Testis (tissue), 3 donors: ENCODE results near the gene CCR5. TPM values are rescaled to one million over a fixed set of nuclear protein-coding genes. Genes with fewer than 3 reads are reported as not detected.

Experiments used
- DNase-seq: peaks from one replicate; pipeline ENCODE4 v3.0.0-alpha.2; 2019
- H3K27ac ChIP-seq, 2 donors: fragments of 200-600 bp; sonication (generic); one replicate each; pipeline ENCODE4 v1.5.1; 2019
- H3K27me3 ChIP-seq: fragments of 200-600 bp; sonication (generic); one replicate; pipeline ENCODE4 v1.5.1; 2019
- H3K36me3 ChIP-seq: fragments of 200-600 bp; sonication (generic); one replicate; pipeline ENCODE4 v1.5.1; 2017; ENCODE audit warnings: low read depth; ENCODE audit errors: missing control alignments
- H3K4me1 ChIP-seq: fragments of 200-600 bp; sonication (generic); one replicate; pipeline ENCODE4 v1.5.1; 2019
- H3K4me3 ChIP-seq, 2 donors: fragments of 200-600 bp; sonication (generic); one replicate each; pipeline ENCODE4 v1.5.1; 2017 to 2019
- H3K9me3 ChIP-seq: fragments of 200-600 bp; sonication (generic); one replicate; pipeline ENCODE4 v1.5.1; 2017
- POLR2A ChIP-seq: fragments of 450-650 bp; IDR thresholded peaks from one replicate; pipeline ENCODE4 v1.6.1; 2017; ENCODE audit warnings: antibody characterized with exemption, mild to moderate bottlenecking, moderate library complexity
- WGBS, 2 donors: methylation state at CpG; one replicate each; pipeline ENCODE4 v1.1.5; 2018; 5-methylcytosine and 5-hydroxymethylcytosine counted together
- intact Hi-C: fragments of 100-400 bp; cut with DNase I; formaldehyde crosslinking; loops from one replicate; pipeline ENCODE4 v1.15.1; 2023; ENCODE audit warnings: low total_unique reads
- polyA plus RNA-seq: library from polyadenylated mRNA; stranded (reverse); fragments of 350-450 nt; fragmentation: Illumina TruSeq; extraction: RNeasy Lipid Tissue Mini Kit (QIAGEN cat#74804); gene quantifications from one replicate; pipeline ENCODE4 v1.2.3, GENCODE V29; 2014; ENCODE audit warnings: low read depth, low replicate concordance; ENCODE audit not compliant: insufficient read depth
- total RNA-seq, 2 donors: library from RNA; depleted of rRNA; stranded (reverse); fragments of >200 nt; gene quantifications; one replicate each; pipeline ENCODE4 v1.2.3, GENCODE V29; 2016
- TF ChIP-seq, protein P1 (sequence below), 3 experiments: fragments of 450-650 bp in 2 of 3; fragments of 200-600 bp in 1 of 3; sonication (generic) in 1 of 3; IDR thresholded peaks; one replicate each; pipeline ENCODE4 v1.5.1; 2016 to 2019; ENCODE audit warnings: antibody characterized with exemption in 3 of 3, mild to moderate bottlenecking in 2 of 3, moderate library complexity in 1 of 3

CCR5 gene
- total and polyA plus RNA-seq, 3 donors from 2014 or later, result 0.56 to 3.3 TPM; not detected in 1

DNA sequence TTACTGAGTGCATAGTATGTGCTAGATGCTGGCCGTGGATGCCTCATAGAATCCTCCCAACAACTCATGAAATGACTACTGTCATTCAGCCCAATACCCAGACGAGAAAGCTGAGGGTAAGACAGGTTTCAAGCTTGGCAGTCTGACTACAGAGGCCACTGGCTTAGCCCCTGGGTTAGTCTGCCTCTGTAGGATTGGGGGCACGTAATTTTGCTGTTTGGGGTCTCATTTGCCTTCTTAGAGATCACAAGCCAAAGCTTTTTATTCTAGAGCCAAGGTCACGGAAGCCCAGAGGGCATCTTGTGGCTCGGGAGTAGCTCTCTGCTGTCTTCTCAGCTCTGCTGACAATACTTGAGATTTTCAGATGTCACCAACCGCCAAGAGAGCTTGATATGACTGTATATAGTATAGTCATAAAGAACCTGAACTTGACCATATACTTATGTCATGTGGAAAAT, 1.0 kb upstream of the CCR5 start:
- 68 to 77% methylated on average over 6 of the region's 6 CpGs for WGBS, 2 donors
- Histone ChIP-seq H3K9me3 (no peaks in the 10 kb centered on the region), H3K4me3 (no peak overlapping the region), H3K27ac (no peak overlapping the region), H3K4me1 (no peaks in the 10 kb centered on the region), H3K36me3 (no peaks in the 10 kb centered on the region), H3K27me3 (no peaks in the 10 kb centered on the region)
- intact Hi-C loops, result no loop called here
- TF ChIP-seq POLR2A, result no peak
- TF ChIP-seq, protein P1, sequence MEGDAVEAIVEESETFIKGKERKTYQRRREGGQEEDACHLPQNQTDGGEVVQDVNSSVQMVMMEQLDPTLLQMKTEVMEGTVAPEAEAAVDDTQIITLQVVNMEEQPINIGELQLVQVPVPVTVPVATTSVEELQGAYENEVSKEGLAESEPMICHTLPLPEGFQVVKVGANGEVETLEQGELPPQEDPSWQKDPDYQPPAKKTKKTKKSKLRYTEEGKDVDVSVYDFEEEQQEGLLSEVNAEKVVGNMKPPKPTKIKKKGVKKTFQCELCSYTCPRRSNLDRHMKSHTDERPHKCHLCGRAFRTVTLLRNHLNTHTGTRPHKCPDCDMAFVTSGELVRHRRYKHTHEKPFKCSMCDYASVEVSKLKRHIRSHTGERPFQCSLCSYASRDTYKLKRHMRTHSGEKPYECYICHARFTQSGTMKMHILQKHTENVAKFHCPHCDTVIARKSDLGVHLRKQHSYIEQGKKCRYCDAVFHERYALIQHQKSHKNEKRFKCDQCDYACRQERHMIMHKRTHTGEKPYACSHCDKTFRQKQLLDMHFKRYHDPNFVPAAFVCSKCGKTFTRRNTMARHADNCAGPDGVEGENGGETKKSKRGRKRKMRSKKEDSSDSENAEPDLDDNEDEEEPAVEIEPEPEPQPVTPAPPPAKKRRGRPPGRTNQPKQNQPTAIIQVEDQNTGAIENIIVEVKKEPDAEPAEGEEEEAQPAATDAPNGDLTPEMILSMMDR (IDR thresholded peaks at IDR 0.05), result no peak
- DNase-seq, result no peak

DNA sequence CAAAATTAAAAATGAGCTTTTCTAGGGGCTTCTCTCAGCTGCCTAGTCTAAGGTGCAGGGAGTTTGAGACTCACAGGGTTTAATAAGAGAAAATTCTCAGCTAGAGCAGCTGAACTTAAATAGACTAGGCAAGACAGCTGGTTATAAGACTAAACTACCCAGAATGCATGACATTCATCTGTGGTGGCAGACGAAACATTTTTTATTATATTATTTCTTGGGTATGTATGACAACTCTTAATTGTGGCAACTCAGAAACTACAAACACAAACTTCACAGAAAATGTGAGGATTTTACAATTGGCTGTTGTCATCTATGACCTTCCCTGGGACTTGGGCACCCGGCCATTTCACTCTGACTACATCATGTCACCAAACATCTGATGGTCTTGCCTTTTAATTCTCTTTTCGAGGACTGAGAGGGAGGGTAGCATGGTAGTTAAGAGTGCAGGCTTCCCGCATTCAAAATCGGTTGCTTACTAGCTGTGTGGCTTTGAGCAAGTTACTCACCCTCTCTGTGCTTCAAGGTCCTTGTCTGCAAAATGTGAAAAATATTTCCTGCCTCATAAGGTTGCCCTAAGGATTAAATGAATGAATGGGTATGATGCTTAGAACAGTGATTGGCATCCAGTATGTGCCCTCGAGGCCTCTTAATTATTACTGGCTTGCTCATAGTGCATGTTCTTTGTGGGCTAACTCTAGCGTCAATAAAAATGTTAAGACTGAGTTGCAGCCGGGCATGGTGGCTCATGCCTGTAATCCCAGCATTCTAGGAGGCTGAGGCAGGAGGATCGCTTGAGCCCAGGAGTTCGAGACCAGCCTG, 984 bp downstream of the CCR5 start:
- Histone ChIP-seq H3K4me1 (no peaks in the 10 kb centered on the region), H3K27me3 (no peaks in the 10 kb centered on the region), H3K9me3 (no peaks in the 10 kb centered on the region), H3K27ac (no peak overlapping the region), H3K36me3 (no peaks in the 10 kb centered on the region), H3K4me3 (no peak overlapping the region)
- intact Hi-C loops, result no loop called here
- WGBS, 2 donors, result 73 to 80% methylated on average over 10 of the region's 10 CpGs
- no peak for TF ChIP-seq POLR2A
- TF ChIP-seq, protein P1 (IDR thresholded peaks at IDR 0.05), result no peak
- DNase-seq, result no peak

DNA sequence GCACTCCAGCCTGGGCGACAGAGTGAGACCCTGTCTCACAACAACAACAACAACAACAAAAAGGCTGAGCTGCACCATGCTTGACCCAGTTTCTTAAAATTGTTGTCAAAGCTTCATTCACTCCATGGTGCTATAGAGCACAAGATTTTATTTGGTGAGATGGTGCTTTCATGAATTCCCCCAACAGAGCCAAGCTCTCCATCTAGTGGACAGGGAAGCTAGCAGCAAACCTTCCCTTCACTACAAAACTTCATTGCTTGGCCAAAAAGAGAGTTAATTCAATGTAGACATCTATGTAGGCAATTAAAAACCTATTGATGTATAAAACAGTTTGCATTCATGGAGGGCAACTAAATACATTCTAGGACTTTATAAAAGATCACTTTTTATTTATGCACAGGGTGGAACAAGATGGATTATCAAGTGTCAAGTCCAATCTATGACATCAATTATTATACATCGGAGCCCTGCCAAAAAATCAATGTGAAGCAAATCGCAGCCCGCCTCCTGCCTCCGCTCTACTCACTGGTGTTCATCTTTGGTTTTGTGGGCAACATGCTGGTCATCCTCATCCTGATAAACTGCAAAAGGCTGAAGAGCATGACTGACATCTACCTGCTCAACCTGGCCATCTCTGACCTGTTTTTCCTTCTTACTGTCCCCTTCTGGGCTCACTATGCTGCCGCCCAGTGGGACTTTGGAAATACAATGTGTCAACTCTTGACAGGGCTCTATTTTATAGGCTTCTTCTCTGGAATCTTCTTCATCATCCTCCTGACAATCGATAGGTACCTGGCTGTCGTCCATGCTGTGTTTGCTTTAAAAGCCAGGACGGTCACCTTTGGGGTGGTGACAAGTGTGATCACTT, 2.0 kb downstream of the CCR5 start:
- no peaks in the 10 kb centered on the region for H3K27me3 ChIP-seq
- TF ChIP-seq, protein P1 (IDR thresholded peaks at IDR 0.05), result peak in 1 of 3 experiments; percentile 34
- TF ChIP-seq POLR2A, result no peak

DNA sequence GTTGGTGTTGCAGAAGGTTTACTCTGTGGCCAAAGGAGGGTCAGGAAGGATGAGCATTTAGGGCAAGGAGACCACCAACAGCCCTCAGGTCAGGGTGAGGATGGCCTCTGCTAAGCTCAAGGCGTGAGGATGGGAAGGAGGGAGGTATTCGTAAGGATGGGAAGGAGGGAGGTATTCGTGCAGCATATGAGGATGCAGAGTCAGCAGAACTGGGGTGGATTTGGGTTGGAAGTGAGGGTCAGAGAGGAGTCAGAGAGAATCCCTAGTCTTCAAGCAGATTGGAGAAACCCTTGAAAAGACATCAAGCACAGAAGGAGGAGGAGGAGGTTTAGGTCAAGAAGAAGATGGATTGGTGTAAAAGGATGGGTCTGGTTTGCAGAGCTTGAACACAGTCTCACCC, 4.0 kb downstream of the CCR5 start:
- intact Hi-C loops, result no loop called here
- TF ChIP-seq, protein P1 (IDR thresholded peaks at IDR 0.05), result no peak
- no peak for TF ChIP-seq POLR2A

More for the DNA sequence above, 2.0 kb downstream of the CCR5 start:
- WGBS, 2 donors, result 87 to 92% methylated on average over 8 to 9 of the region's 9 CpGs
- Histone ChIP-seq H3K4me1 (no peaks in the 10 kb centered on the region), H3K4me3 (no peak overlapping the region), H3K9me3 (no peaks in the 10 kb centered on the region), H3K36me3 (no peaks in the 10 kb centered on the region), H3K27ac (no peak overlapping the region)
- intact Hi-C loops, result no loop called here
- DNase-seq, result no peak

More for the DNA sequence above, 4.0 kb downstream of the CCR5 start:
- Histone ChIP-seq H3K4me1 (no peaks in the 10 kb centered on the region), H3K36me3 (no peaks in the 10 kb centered on the region), H3K9me3 (no peaks in the 10 kb centered on the region), H3K27ac (no peak overlapping the region), H3K4me3 (no peak overlapping the region), H3K27me3 (no peaks in the 10 kb centered on the region)
- no peak for DNase-seq
- 69 to 85% methylated on average over 3 of the region's 3 CpGs for WGBS, 2 donors
